22Rv1 (cell line): ENCODE data around the gene DUOXA2.

Experiments used
- ZFX ChIP-seq: fragments of 450-650 bp; IDR thresholded peaks from 2 replicates; pipeline ENCODE4 v1.6.1; 2017; ENCODE audit warnings: antibody characterized with exemption, borderline replicate concordance
- TF ChIP-seq, protein P1 (sequence below): fragments of 450-650 bp; IDR thresholded peaks from 2 replicates; pipeline ENCODE4 v1.5.1; 2017; ENCODE audit warnings: mild to moderate bottlenecking

DNA sequence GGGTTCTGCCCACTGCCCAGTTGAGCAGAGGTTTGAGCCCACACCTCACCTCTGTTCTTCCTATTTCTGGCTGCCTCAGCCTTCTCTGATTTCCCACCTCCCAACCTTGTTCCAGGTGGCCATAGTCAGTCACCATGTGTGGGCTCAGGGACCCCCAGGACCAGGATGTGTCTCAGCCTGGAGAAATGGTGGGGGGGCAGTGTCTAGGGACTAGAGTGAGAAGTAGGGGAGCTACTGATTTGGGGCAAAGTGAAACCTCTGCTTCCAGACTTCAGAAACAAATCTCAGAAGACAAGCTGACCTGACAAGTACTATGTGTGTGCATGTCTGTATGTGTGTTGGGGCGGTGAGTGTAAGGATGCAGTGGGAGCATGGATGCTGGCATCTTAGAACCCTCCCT lies 50.8 kb downstream of the DUOXA2 start:
- TF ChIP-seq, protein P1, sequence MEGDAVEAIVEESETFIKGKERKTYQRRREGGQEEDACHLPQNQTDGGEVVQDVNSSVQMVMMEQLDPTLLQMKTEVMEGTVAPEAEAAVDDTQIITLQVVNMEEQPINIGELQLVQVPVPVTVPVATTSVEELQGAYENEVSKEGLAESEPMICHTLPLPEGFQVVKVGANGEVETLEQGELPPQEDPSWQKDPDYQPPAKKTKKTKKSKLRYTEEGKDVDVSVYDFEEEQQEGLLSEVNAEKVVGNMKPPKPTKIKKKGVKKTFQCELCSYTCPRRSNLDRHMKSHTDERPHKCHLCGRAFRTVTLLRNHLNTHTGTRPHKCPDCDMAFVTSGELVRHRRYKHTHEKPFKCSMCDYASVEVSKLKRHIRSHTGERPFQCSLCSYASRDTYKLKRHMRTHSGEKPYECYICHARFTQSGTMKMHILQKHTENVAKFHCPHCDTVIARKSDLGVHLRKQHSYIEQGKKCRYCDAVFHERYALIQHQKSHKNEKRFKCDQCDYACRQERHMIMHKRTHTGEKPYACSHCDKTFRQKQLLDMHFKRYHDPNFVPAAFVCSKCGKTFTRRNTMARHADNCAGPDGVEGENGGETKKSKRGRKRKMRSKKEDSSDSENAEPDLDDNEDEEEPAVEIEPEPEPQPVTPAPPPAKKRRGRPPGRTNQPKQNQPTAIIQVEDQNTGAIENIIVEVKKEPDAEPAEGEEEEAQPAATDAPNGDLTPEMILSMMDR = no peak
- no peak for TF ChIP-seq ZFX
